ENCODE data around the gene TBL1Y.

GRCh38 chrY:7125136-7126056, 214.9 kb downstream of the TBL1Y start:
- TF ChIP-seq TCF4 (CRISPR knock-in tag; IDR thresholded peaks at IDR 0.05; ENCODE audit: borderline replicate concordance) (no peak), ZFP3 (CRISPR knock-in tag; IDR thresholded peaks at IDR 0.05) (no peak), PATZ1 (CRISPR knock-in tag; IDR thresholded peaks at IDR 0.05; ENCODE audit: borderline replicate concordance) (no peak), CSDC2 (CRISPR knock-in tag; IDR thresholded peaks at IDR 0.05) (no peak), ISL1 (CRISPR knock-in tag; IDR thresholded peaks at IDR 0.05) (no peak), PPARA (CRISPR knock-in tag; IDR thresholded peaks at IDR 0.05; ENCODE audit: borderline replicate concordance) (no peak), CREB5 (CRISPR knock-in tag; IDR thresholded peaks at IDR 0.05; ENCODE audit: low read depth) (no peak), TSHZ2 (CRISPR knock-in tag; IDR thresholded peaks at IDR 0.05) (no peak), OSR1 (CRISPR knock-in tag; IDR thresholded peaks at IDR 0.05) (no peak), ARNTL (CRISPR knock-in tag; IDR thresholded peaks at IDR 0.05; ENCODE audit: borderline replicate concordance, low read depth) (no peak), ESRRG (CRISPR knock-in tag; IDR thresholded peaks at IDR 0.05) (no peak), ZNF8 (CRISPR knock-in tag; IDR thresholded peaks at IDR 0.05) (no peak), ZFP30 (CRISPR knock-in tag; IDR thresholded peaks at IDR 0.05) (no peak)
